G401.6 (cell line): ENCODE measurements around the gene NMBR.
"Not testable (repeated sequence)": the region's sequence is repeated elsewhere in the genome, so short reads cannot be mapped to it uniquely, and the experiment has no call there.

ENCODE experiments used
- FAIRE-seq: peaks from 2 replicates; lab custom pipeline; 2012; peaks lifted over from hg19 to GRCh38; lab: Jason Lieb, UNC

Gene NMBR

GRCh38 chr6:142154336-142154735, 7.4 kb upstream of the NMBR start:
- FAIRE-seq = no peak

DNA sequence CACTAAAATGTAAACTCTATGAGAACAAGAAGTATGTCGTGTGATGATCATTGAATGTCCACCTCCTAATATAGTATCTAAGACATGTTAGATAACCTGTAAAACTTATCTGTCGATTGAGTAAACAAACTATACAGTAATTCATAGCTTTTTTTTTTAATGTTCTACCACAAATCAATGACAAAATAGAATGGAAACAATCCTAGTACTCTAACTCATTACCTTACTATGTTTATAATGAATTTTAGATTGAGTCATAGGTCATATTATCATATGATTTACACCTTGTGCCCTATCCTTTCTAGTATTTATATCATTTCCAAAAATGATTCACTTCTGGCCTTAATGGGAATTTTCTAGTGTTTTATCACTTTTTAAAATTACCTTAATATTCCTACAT, 6.3 kb upstream of the NMBR start:
- peak; percentile 47 for FAIRE-seq

GRCh38 chr6:142152746-142153145, 5.8 kb upstream of the NMBR start:
- FAIRE-seq = peak; percentile 6

- not testable (repeated sequence) for FAIRE-seq
Observed at GRCh38 chr6:142141531-142141930, 5.4 kb downstream of the NMBR start.

DNA sequence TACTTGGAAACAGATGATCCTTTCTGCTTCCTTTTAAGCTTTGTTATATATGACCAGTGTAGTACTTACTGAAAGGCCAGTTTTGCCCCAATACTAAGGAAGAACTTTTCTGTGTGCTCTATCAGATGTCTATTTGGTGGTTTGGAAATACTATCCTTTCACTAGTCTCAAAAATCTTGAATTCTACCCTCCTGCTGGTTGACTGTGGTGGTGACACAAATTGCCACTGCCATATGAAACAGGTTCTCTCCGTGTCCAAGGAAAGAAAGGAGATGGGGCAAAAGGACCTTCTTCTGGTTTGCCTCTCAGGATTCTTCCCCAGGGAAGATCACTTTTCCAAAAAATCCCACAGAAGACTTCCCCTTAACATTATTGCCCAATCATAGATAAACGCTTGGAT, 8.0 kb downstream of the NMBR start:
- no peak for FAIRE-seq

GRCh38 chr6:142132625-142133024, 14.3 kb downstream of the NMBR start, which contains the start of gene GJE1:
Gene GJE1, plus strand, starts transcription at chr6:142132925. Its CDS starts 234 bp downstream, at chr6:142133159.
- FAIRE-seq = no peak

GRCh38 chr6:142130814-142131213, 16.1 kb downstream of the NMBR start:
- no peak for FAIRE-seq

- FAIRE-seq = no peak
Observed at GRCh38 chr6:142121342-142121741, 25.6 kb downstream of the NMBR start.

- FAIRE-seq = no peak
Observed at GRCh38 chr6:142118925-142119324, 28.0 kb downstream of the NMBR start.

DNA sequence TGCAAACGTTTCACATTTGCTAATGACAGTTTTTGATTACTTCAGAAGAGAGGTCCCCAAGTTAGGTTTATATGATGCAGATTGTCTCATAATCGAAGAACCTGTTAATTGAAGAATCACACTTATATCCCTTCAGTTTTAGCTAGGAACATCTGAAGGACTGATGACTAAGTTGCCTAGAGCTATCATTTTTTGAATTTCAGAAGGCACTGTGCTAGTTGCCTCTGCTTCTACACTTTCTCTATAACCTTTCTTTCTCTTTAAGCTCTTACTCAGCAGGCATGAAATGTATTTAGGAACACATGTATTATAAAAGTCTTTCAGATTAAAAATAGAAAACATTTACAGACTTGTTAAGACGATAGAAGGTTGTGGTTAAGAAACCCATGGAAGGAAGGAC, 28.6 kb downstream of the NMBR start:
- no peak for FAIRE-seq

DNA sequence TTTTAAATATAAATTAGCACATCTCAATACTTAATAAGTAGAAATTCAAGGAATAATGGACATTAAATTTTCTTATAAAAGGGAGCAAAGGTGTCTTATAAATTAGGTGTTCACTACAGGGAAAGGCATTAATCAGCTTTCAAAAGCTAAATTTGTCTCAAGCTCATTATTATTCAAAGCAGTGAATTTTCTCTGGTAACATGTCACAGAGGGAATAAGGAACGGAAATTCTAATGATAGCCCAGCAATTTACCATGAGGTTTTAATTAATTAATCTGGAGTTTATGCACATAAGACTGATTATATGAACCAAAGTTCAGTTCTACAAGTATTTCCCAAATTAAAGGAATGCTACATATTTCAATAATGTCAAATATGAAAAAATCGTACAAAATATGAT, 29.6 kb downstream of the NMBR start:
- no peak for FAIRE-seq

DNA sequence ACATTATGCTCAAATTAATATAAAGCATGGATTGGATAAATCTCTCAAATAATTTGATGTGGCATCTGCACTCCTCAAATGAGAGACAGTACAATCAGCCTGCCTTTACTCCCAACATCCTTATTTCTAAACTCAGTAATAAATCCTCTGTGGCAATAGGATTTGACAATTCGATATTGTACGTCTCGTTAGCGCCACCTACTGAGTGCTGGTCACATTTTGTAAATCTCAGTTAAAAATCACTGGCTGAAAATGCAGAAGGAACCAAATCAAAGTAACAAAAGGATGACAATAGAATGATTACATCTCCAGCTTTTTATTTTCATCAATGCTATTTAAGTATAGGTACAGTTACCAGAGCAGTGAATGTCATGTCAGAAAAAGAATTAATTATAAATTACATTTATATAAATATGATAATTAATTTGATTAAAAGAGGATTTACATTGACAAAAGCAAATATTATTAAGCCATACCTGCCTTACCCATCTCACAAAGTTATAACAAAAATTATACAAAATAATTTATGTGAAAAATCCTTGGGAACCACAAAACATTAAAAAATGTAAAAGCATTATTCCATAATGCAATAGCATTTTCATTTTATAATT, 34.4 kb downstream of the NMBR start:
- peak; percentile 94 for FAIRE-seq

DNA sequence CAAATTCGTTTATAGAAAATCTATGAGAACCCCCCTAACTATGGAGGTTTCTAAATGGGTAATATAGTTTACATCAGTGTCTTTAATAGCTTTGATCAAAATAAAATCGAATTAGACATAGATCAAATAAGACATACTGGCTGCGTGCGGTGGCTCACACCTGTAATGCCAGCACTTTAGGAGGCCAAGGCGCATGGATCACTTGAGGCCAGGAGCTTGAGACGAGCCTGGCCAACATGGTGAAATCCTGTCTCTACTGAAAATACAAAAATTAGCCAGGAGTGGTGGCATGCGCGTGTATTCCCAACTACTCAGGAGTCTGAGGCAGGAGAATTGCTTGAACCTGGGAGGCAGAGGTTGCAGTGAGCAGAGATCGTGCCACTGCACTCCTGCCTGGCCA, 36.1 kb downstream of the NMBR start:
- not testable (repeated sequence) for FAIRE-seq

DNA sequence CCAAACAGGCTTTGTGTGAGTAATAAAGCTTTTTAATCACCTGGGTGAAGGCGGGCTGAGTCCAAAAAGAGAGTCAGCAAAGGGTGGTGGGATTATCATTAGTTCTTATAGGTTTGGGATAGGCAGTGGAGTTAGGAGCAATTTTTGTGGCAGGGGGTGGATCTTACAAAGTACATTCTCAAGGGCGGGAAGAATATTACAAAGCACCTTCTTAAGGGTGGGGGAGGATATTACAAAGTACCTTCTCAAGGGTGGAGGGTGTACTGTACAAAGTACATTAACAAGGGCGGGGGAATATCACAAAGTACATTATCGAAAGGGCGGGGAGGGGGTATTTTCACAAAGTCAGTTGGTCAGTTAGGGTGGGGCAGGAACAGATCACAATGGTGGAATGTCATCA, 42.1 kb downstream of the NMBR start:
- FAIRE-seq = not testable (repeated sequence)

- FAIRE-seq = no peak
Observed at GRCh38 chr6:142088858-142089216, 58.1 kb downstream of the NMBR start.

DNA sequence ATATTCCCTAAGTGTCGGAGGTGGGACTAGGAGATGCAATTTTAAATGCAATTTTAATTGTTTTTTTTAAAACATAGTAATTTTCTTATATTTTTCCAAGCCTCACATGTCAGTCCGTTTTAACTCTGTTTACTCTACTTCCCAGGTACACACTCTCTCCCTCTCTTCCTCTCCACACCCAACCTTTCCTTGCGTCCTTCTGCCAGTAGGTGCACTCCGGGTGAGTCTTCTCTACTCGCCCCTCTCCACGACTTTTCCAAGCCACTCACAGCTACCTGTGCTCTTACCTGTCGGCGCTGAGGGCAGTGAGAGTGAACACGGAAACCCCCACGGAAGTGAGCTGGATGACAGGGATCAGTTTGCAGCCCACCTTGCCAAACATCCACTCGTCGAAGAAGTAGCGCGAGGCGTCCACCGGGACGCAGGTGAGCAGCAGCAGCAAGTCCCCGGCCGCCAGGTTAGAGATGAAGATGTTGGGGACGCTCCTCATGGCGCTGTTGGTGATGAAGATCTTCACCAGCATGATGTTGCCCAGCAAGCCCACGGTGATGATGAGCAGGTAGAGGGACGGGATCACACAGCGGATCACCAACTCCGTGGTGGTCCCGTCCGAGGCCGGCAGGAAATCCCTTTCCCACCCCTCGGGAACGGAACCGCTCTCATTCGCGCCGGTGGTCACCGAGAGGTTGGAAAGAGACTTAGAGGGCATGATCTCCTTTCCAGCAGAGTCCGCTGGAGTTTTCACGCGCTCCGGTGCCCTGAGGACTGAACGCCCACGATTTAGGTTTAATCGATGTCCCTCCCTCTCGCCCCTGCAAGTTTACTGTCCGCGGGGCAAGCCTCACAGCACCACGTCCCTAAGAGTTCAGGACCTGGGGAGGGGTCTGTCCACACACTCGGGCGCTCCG, 58.7 kb downstream of the NMBR start:
- no peak for FAIRE-seq

DNA sequence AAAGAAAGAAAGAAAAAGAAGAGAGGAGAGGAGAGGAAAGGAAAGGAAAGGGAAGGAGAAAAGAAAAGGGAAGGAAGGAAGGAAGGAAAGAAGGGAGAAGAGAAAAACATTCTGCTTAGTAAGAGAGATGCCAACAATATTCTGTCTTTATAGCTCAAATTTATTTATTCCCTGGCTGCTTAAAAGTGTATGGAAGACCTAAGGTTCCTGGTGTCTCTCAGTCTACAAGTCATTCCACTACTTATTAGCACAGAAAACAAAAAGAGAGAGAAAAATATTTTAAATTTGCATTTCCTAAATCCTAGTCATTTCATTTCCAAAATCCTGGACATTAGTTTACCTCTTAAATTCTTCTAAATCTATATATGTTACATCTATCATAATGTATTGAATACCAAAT, 67.8 kb downstream of the NMBR start:
- no peak for FAIRE-seq

DNA sequence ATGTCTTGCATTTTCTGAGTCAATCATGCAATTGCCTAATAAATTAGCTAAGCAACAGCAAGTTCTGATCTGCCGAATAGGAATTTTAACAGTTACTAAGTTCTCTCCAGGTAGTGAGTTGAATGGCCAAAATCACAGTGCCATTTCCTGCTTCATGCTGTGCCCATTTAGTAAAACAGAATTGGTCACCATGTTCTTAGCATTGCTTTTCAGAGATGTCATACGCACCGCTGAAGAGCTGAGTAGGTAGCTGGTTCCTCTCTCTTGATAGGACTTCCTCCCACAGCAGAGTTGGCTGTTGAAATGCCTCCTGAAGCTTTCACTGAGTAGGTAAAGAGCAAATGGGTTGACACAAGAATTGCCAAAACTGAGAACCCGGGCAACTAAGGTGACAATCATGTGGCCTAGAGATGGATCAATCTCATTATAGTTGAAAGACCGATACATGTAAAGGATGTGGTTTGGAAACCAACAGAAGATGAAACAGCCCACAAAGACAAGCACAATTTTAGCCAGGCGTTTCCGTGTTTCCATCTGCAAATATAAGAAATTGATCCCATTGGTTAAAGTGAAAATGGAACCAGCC, 71.3 kb downstream of the NMBR start:
- FAIRE-seq = no peak

DNA sequence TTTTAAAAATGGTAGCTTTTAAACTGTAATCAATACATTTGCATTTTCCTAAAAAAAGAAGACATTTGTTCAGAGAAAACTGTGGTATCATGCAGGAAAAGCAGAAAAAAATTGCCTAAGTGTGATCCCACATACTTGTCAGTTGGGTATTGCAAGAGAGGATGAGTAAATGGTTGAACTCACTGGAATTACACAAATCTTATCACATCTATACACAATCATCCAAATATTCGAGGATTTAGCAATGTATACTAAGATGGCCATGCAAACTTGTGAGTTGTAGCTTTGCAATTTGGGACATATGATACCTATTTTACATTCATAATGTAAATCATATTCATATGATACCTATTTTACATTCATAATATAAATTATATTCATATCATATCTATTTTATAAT, 72.4 kb downstream of the NMBR start:
- no peak for FAIRE-seq

DNA sequence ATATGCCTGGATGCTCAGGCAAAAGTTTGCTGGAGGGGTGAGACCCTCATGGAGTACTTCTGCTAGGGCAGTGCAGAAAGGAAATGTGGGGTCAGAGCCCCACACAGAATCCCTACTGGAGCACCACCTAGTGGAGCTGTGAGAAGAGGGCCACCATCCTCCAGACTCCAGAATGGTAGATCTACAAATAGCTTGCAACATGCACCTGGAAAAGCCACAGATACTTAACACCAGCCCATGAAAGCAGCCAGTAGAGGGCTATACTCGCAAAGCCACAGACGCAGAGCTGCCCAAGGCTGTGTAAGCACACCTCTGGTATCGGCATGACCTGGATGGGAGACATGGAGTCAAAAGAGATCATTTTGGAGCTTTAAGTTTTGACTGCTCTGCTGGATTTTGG, 74.9 kb downstream of the NMBR start:
- FAIRE-seq = no peak

- FAIRE-seq = no peak
Observed at GRCh38 chr6:142068416-142068815, 78.5 kb downstream of the NMBR start.

DNA sequence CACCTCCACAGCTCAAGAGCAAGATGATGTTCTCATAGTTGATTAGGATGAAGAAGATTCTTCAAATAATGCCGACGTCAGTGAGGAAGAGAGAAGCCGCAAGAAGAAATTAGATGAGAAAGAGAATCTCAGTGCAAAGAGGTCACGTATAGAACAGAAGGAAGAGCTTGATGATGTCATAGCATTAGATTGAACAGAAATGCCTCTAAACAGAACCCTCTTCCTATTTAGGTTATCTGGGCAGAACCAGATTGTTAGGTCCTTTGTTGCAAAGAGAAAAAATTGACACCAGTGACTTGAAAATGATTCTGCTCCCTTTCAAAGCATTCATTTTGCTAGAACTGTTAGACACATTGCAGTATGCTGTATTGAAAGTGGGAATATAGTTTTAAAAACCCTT, 84.1 kb downstream of the NMBR start:
- FAIRE-seq = not testable (repeated sequence)

DNA sequence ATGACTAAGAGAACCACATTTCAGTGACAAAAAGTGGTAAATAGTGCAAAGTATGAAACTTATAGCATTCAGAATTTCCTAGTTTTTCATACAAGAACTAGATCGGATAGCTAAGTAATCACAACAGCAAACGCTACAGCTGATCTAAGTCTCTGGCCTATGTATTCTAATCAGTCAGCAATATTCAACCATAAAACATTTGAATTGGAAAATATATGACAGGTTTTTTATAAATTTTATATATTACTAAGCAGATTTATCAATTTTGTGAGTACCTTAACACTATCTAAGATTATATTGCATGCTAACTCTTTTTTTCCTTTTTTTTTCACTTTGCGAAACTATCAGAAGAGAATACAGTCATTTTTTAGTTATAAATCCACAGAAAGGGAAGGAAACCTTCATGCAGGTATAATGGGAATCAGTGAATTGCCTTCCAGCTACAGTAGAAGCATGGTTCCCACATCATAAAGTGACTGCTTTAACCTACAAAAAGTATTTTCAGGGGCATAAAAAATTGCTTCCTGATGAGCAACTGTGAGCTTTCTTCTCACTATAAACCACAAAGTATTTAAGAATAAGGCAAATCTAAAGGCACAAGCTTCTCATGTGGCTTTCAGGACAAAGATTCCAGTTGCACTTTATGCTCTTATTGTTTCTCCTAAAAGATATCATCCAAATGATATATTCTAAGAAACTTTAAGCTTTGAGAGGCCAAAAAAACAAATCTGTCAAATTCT, 88.2 kb downstream of the NMBR start:
- no peak for FAIRE-seq
